Fibroblast of lung (primary cell): Measurements from ENCODE around the gene HRG. TPM values are rescaled to one million over a fixed set of nuclear protein-coding genes. Genes with fewer than 3 reads are reported as not detected.

Experiments used
- DNase-seq, 2 donors: peaks; one replicate each; pipeline versions ENCODE4 v3.0.0 to v3.0.0-alpha.2; 2010; ENCODE audit warnings: low read depth in 2 of 2
- H2AFZ ChIP-seq: 2 replicates; pipeline ENCODE4 v1.5.1; 2012; ENCODE audit warnings: low read length, control low read depth, inconsistent platforms
- H3K27ac ChIP-seq: 2 replicates; pipeline ENCODE4 v1.5.1; 2011; ENCODE audit warnings: low read length, control low read depth; ENCODE audit not compliant: insufficient read depth
- H3K27me3 ChIP-seq: 2 replicates; pipeline ENCODE4 v1.5.1; 2011; ENCODE audit warnings: mild to moderate bottlenecking, low read length; ENCODE audit not compliant: control insufficient read depth, insufficient read depth
- H3K36me3 ChIP-seq: 2 replicates; pipeline ENCODE4 v1.5.1; 2011; ENCODE audit warnings: low read length; ENCODE audit not compliant: control insufficient read depth, insufficient read depth
- H3K4me1 ChIP-seq: 2 replicates; pipeline ENCODE4 v1.5.1; 2011; ENCODE audit warnings: low read length; ENCODE audit not compliant: control insufficient read depth, insufficient read depth; ENCODE audit errors: extremely low read depth
- H3K4me2 ChIP-seq: 2 replicates; pipeline ENCODE4 v1.5.1; 2011; ENCODE audit warnings: low read length, control low read depth; ENCODE audit not compliant: insufficient read depth; ENCODE audit errors: extremely low read depth
- H3K4me3 ChIP-seq, 4 experiments: fragments of 200-600 bp in 1 of 4; sonication (generic) in 1 of 4; replicated peaks in 1 of 4; 2 replicates each; pipeline ENCODE4 v1.5.1; 2011 to 2016; ENCODE audit warnings: low read length in 4 of 4, low read depth in 3 of 4, mild to moderate bottlenecking in 3 of 4, control low read depth in 2 of 4, inconsistent platforms in 1 of 4, mixed read lengths in 1 of 4; ENCODE audit not compliant: insufficient read depth in 1 of 4; ENCODE audit errors: control extremely low read depth in 1 of 4
- H3K79me2 ChIP-seq: 2 replicates; pipeline ENCODE4 v1.5.1; 2012; ENCODE audit warnings: mild to moderate bottlenecking, low read length, inconsistent platforms; ENCODE audit not compliant: control insufficient read depth, insufficient read depth
- H3K9ac ChIP-seq: 2 replicates; pipeline ENCODE4 v1.5.1; 2011; ENCODE audit warnings: mild to moderate bottlenecking, low read length, control low read depth; ENCODE audit not compliant: insufficient read depth
- H3K9me3 ChIP-seq: 2 replicates; pipeline ENCODE4 v1.5.1; 2012; ENCODE audit warnings: low read depth, low read length; ENCODE audit not compliant: control insufficient read depth, insufficient read depth
- H4K20me1 ChIP-seq: 2 replicates; pipeline ENCODE4 v1.5.1; 2011; ENCODE audit warnings: low read length; ENCODE audit not compliant: control insufficient read depth, insufficient read depth; ENCODE audit errors: extremely low read depth
- CTCF ChIP-seq, 2 donors: IDR thresholded peaks in 1 of 2; conservative IDR thresholded peaks in 1 of 2; 1 replicate in 1 of 2; 2 replicates in 1 of 2; pipeline ENCODE4 v1.5.1; 2011 to 2012; ENCODE audit warnings: low read length in 2 of 2, control low read depth in 1 of 2, inconsistent platforms in 1 of 2, low read depth in 1 of 2, mild to moderate bottlenecking in 1 of 2
- EZH2 ChIP-seq: IDR thresholded peaks from 2 replicates; pipeline ENCODE4 v1.5.1; 2012; ENCODE audit warnings: low read length, control low read depth, mild to moderate bottlenecking; ENCODE audit errors: missing control alignments
- polyA plus RNA-seq, 2 donors: library from polyadenylated mRNA; depleted of rRNA in 1 of 2; stranded (reverse) in 1 of 2; unstranded in 1 of 2; fragments of >200 nt; gene quantifications; 2 replicates each; pipeline ENCODE4 v1.2.1, GENCODE V29; 2011 to 2012; ENCODE audit warnings: missing spikeins in 1 of 2
- total RNA-seq: library from RNA; depleted of rRNA; stranded (reverse); fragments of >200 nt; gene quantifications from 2 replicates; pipeline ENCODE4 v1.2.1, GENCODE V29; 2014

Gene HRG
- total and polyA plus RNA-seq, 2 donors (not counting 1 experiment from before 2014, with no cell fraction given), result not detected

- H3K9me3 ChIP-seq, result no peaks in the 10 kb centered on the region
- H3K36me3 ChIP-seq, result no peaks in the 10 kb centered on the region
- DNase-seq, result no peak
- no peak overlapping the region for H3K4me3 ChIP-seq
- no peaks in the 10 kb centered on the region for H3K27me3 ChIP-seq
- H3K79me2 ChIP-seq, result no peaks in the 10 kb centered on the region
- H3K4me2 ChIP-seq, result no peak overlapping the region
- no peaks in the 10 kb centered on the region for H3K4me1 ChIP-seq
- H3K9ac ChIP-seq, result no peak overlapping the region
- no peaks in the 10 kb centered on the region for H4K20me1 ChIP-seq
- no peak overlapping the region for H2AFZ ChIP-seq
- no peak for TF ChIP-seq EZH2
- no peak for TF ChIP-seq CTCF (conservative IDR thresholded peaks at IDR 0.05 in 1 of 2, IDR thresholded peaks at IDR 0.05 in 1 of 2; ENCODE audit: low read depth in 1 of 2, low read length in 2 of 2)
- H3K27ac ChIP-seq, result no peak overlapping the region
Observed at GRCh38 chr3:186648851-186649250, 17.0 kb upstream of the HRG start.

GRCh38 chr3:186651678-186652215 lies 14.1 kb upstream of the HRG start:
- H3K4me1 ChIP-seq, result no peaks in the 10 kb centered on the region

GRCh38 chr3:186653080-186653707 lies 12.6 kb upstream of the HRG start:
- no peak overlapping the region for H3K27ac ChIP-seq
- no peaks in the 10 kb centered on the region for H3K79me2 ChIP-seq
- no peak for DNase-seq
- H3K9ac ChIP-seq, result no peak overlapping the region
- H3K36me3 ChIP-seq, result no peaks in the 10 kb centered on the region
- TF ChIP-seq EZH2, result no peak
- no peak for TF ChIP-seq CTCF (conservative IDR thresholded peaks at IDR 0.05 in 1 of 2, IDR thresholded peaks at IDR 0.05 in 1 of 2; ENCODE audit: low read depth in 1 of 2, low read length in 2 of 2)
- H4K20me1 ChIP-seq, result no peaks in the 10 kb centered on the region
- H3K9me3 ChIP-seq, result no peaks in the 10 kb centered on the region
- no peak overlapping the region for H3K4me2 ChIP-seq
- H2AFZ ChIP-seq, result no peak overlapping the region
- no peaks in the 10 kb centered on the region for H3K4me1 ChIP-seq
- H3K4me3 ChIP-seq, result no peak overlapping the region
- H3K27me3 ChIP-seq, result no peaks in the 10 kb centered on the region

More at GRCh38 chr3:186651678-186652215, 14.1 kb upstream of the HRG start:
- H3K4me2 ChIP-seq, result no peak overlapping the region
- no peak for DNase-seq
- H3K27ac ChIP-seq, result no peak overlapping the region
- H3K9ac ChIP-seq, result no peak overlapping the region
- no peaks in the 10 kb centered on the region for H3K9me3 ChIP-seq
- H4K20me1 ChIP-seq, result no peaks in the 10 kb centered on the region
- H3K36me3 ChIP-seq, result no peaks in the 10 kb centered on the region
- H3K4me3 ChIP-seq, result no peak overlapping the region
- no peak overlapping the region for H2AFZ ChIP-seq
- TF ChIP-seq CTCF (conservative IDR thresholded peaks at IDR 0.05 in 1 of 2, IDR thresholded peaks at IDR 0.05 in 1 of 2; ENCODE audit: low read depth in 1 of 2, low read length in 2 of 2) (no peak), EZH2 (no peak)
- no peaks in the 10 kb centered on the region for H3K27me3 ChIP-seq
- H3K79me2 ChIP-seq, result no peaks in the 10 kb centered on the region
